Thyroid gland (tissue), 4 donors: ENCODE results near the gene HNRNPL. TPM values are rescaled to one million over a fixed set of nuclear protein-coding genes. Genes with fewer than 3 reads are reported as not detected.

Experiments
- DNase-seq, 2 donors: peaks; one replicate each; pipeline ENCODE4 v3.0.0-alpha.2; 2019
- H3K27ac ChIP-seq, 3 donors: fragments of 200-600 bp; sonication (generic); 1 replicate in 2 of 3; 2 replicates in 1 of 3; pipeline ENCODE4 v1.5.1; 2016 to 2019; ENCODE audit warnings: mild to moderate bottlenecking in 1 of 3, moderate library complexity in 1 of 3
- H3K27me3 ChIP-seq: fragments of 200-600 bp; sonication (generic); one replicate; pipeline ENCODE4 v1.5.1; 2019
- H3K36me3 ChIP-seq, 2 donors: fragments of 200-600 bp; sonication (generic); one replicate each; pipeline ENCODE4 v1.5.1; 2016 to 2019
- H3K4me1 ChIP-seq, 2 donors: fragments of 200-600 bp; sonication (generic); one replicate each; pipeline ENCODE4 v1.5.1; 2017 to 2019
- H3K4me3 ChIP-seq, 3 donors: fragments of 200-600 bp; sonication (generic); replicated peaks in 1 of 3; 1 replicate in 2 of 3; 2 replicates in 1 of 3; pipeline ENCODE4 v1.5.1; 2016; ENCODE audit warnings: mild to moderate bottlenecking in 1 of 3
- H3K9me3 ChIP-seq: fragments of 200-600 bp; sonication (generic); one replicate; pipeline ENCODE4 v1.5.1; 2017
- POLR2A ChIP-seq, 2 donors: fragments of 450-650 bp; IDR thresholded peaks; one replicate each; pipeline ENCODE4 v1.6.1; 2017; ENCODE audit warnings: antibody characterized with exemption in 2 of 2, mild to moderate bottlenecking in 2 of 2, moderate library complexity in 1 of 2
- WGBS, 2 donors: methylation state at CpG; one replicate each; pipeline ENCODE4 v1.1.5; 2017; 5-methylcytosine and 5-hydroxymethylcytosine counted together
- intact Hi-C: fragments of 100-400 bp; cut with DNase I; formaldehyde crosslinking; loops from one replicate; pipeline ENCODE4 v1.15.1; 2023
- total RNA-seq, 4 donors: library from RNA; depleted of rRNA; stranded (reverse); fragments of >200 nt; gene quantifications; one replicate each; pipeline ENCODE4 v1.2.3, GENCODE V29; 2016
- TF ChIP-seq, protein P1 (sequence below), 6 experiments: fragments of 200-600 bp in 3 of 6; fragments of 450-650 bp in 3 of 6; sonication (generic) in 3 of 6; IDR thresholded peaks; one replicate each; pipeline ENCODE4 v1.5.1; 2016 to 2019; ENCODE audit warnings: antibody characterized with exemption in 6 of 6, mild to moderate bottlenecking in 2 of 6, inconsistent platforms in 1 of 6, moderate library complexity in 1 of 6

The HNRNPL gene
- 100 to 1,000 TPM; 181 to 247 (median 232) TPM for total RNA-seq

DNA sequence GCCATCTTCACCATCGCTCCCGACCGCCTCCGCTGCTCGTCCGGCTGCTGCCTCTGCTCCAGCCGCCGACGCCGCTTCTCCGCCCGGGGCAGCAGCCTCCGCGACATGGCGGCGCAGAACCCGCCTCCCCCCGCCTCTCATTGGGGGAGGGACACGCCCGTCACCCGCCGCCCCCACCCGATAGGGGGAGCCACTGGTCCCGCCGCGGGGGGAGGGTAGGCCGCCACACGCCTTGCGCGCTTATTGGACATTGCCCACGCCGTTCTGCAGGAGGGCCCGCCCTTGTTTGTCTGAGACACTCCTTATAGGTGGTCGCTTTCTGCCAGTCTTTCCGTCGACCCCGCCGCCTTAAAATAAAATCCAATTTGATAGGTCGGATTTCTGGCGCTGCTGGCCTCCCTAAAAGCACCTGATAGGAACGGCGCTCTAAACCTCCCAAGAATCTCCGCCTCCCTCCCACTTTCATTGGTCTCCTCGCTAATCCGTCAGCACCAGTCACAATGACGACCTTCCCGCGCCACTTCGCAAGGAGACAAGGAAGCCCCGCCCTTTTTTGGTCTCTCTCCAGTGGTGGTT is at the start of gene HNRNPL:
HNRNPL (minus strand) TSS at position 127 of the 576 bp plus-strand sequence; CDS start at position 107, 20 bp downstream.
- no peak for DNase-seq
- H3K27me3 ChIP-seq, result no peaks in the 10 kb centered on the region
- H3K27ac ChIP-seq, result peak within 1 kb of the TSS; percentile 99 to 100 (median 100)
- WGBS, 2 donors, result 0% methylated on average over 17 to 23 of the region's 50 CpGs
- no peaks in the 10 kb centered on the region for H3K9me3 ChIP-seq
- peaks cover 26 to 27% of the 10 kb centered on the region in 2 donors for H3K4me1 ChIP-seq
- TF ChIP-seq, protein P1, sequence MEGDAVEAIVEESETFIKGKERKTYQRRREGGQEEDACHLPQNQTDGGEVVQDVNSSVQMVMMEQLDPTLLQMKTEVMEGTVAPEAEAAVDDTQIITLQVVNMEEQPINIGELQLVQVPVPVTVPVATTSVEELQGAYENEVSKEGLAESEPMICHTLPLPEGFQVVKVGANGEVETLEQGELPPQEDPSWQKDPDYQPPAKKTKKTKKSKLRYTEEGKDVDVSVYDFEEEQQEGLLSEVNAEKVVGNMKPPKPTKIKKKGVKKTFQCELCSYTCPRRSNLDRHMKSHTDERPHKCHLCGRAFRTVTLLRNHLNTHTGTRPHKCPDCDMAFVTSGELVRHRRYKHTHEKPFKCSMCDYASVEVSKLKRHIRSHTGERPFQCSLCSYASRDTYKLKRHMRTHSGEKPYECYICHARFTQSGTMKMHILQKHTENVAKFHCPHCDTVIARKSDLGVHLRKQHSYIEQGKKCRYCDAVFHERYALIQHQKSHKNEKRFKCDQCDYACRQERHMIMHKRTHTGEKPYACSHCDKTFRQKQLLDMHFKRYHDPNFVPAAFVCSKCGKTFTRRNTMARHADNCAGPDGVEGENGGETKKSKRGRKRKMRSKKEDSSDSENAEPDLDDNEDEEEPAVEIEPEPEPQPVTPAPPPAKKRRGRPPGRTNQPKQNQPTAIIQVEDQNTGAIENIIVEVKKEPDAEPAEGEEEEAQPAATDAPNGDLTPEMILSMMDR (IDR thresholded peaks at IDR 0.05), result peak in 3 of 6 experiments; percentile 11 to 48 (median 34)
- peak; percentile 92 to 96 for TF ChIP-seq POLR2A (IDR thresholded peaks at IDR 0.05)
- H3K4me3 ChIP-seq, result peak within 1 kb of the TSS; percentile 62 to 97 (median 93)
- intact Hi-C loops, result loop anchor here (5.0 kb wide), 1 partner anchor 47 kb away; the partner anchor contains the start of genes NFKBIB and SIRT2
- peaks cover 26 to 29% of the 10 kb centered on the region in 2 donors for H3K36me3 ChIP-seq

- DNase-seq, result peak in 1 of 2 donors; percentile 40
- TF ChIP-seq, protein P1 (IDR thresholded peaks at IDR 0.05), result no peak
- peaks cover 20 to 26% of the 10 kb centered on the region in 2 donors for H3K4me1 ChIP-seq
- intact Hi-C loops, result loop anchor here (5.0 kb wide), 1 partner anchor 52 kb away; the partner anchor contains the start of gene HNRNPL
- H3K27me3 ChIP-seq, result no peaks in the 10 kb centered on the region
- WGBS, 2 donors, result 6 to 8% methylated on average over 16 to 23 of the region's 25 CpGs
- no peaks in the 10 kb centered on the region for H3K36me3 ChIP-seq
- H3K9me3 ChIP-seq, result no peaks in the 10 kb centered on the region
- H3K27ac ChIP-seq, result peak overlapping the region; percentile 41 to 81 (median 71)
- H3K4me3 ChIP-seq, result peak overlapping the region; percentile 48 to 71 (median 62)
Measured at GRCh38 chr19:38898788-38899446, 49.1 kb upstream of the HNRNPL start.

- TF ChIP-seq, protein P1 (IDR thresholded peaks at IDR 0.05), result no peak
- no peak for TF ChIP-seq POLR2A (IDR thresholded peaks at IDR 0.05)
- Histone ChIP-seq H3K36me3 (peaks cover under 1 to 1% of the 10 kb centered on the region in 2 donors), H3K27me3 (no peaks in the 10 kb centered on the region), H3K4me1 (peaks cover 25 to 33% of the 10 kb centered on the region in 2 donors), H3K27ac (peak overlapping the region in 2 of 3 donors; percentile 4 to 56), H3K9me3 (no peaks in the 10 kb centered on the region), H3K4me3 (no peak overlapping the region)
- no peak for DNase-seq
- intact Hi-C loops, result loop anchor here (5.0 kb wide), 1 partner anchor 48 kb away; the partner anchor contains the start of gene HNRNPL
- WGBS, 2 donors, result 74 to 79% methylated on average over 9 of the region's 9 CpGs
Measured at GRCh38 chr19:38894968-38895367, 45.2 kb upstream of the HNRNPL start.

DNA sequence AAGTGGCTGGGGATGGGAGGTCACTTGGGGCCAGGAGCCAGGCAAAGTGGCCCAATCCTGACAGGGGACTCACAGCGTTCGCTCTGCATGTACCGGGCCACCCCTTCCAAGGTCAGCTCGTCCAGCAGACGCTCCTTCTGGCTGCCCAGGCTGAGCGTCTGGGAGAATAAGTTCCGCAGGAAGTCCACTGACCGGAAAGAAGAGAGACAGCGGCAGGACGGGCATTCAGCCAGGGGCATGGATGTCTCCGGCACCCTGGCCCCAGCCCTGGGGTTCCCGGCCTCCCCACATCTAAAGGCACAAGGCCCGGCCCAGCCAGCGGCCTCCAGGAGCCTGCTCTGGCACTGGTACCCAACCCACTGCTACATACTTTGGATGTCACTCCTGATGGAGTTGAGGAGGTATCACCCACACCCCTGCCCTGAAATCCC is 43.6 kb upstream of the HNRNPL start:
- Histone ChIP-seq H3K9me3 (no peaks in the 10 kb centered on the region), H3K4me3 (no peak overlapping the region), H3K36me3 (peaks cover 16% of the 10 kb centered on the region in 2 donors), H3K4me1 (peaks cover 20 to 29% of the 10 kb centered on the region in 2 donors), H3K27ac (peak overlapping the region; percentile 56 to 77 (median 60)), H3K27me3 (no peaks in the 10 kb centered on the region)
- TF ChIP-seq, protein P1 (IDR thresholded peaks at IDR 0.05), result no peak
- TF ChIP-seq POLR2A (IDR thresholded peaks at IDR 0.05), result no peak
- DNase-seq, result peak; percentile 81 to 83
- intact Hi-C loops, result no loop called here
- 21 to 28% methylated on average over 10 of the region's 14 CpGs for WGBS, 2 donors
